HG03175 (cell line): ENCODE measurements around the gene OR1E1.
"Not testable (repeated sequence)": the region's sequence is repeated elsewhere in the genome, so short reads cannot be mapped to it uniquely, and the experiment has no call there.

Experiments used
- ATAC-seq: cut with Tn5 transposase; IDR thresholded peaks from one replicate; pipeline ENCODE4 v1.9.1; 2021; ENCODE audit warnings: mild to moderate bottlenecking, moderate library complexity; ENCODE audit not compliant: unreplicated experiment

The OR1E1 gene, protein sequence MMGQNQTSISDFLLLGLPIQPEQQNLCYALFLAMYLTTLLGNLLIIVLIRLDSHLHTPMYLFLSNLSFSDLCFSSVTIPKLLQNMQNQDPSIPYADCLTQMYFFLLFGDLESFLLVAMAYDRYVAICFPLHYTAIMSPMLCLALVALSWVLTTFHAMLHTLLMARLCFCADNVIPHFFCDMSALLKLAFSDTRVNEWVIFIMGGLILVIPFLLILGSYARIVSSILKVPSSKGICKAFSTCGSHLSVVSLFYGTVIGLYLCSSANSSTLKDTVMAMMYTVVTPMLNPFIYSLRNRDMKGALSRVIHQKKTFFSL

DNA sequence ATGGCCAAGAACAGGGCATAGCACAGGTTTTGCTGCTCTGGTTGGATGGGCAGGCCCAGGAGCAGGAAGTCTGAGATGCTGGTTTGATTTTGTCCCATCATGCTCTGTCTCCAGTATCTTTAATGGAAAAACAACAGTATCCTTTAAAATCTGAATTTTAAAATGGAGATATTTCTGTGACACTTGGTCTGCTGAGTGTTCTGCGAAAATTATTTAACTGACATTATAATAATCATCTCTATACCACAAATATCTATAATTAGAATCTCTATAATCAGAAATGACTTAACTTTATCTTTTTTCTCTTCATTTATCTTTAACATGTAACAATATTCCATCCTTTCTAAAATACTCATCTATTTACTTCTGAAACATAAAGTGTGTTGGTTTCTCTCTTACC lies at the start of gene OR1E1:
OR1E1 (minus strand) TSS at position 101 of the 400 bp plus-strand sequence; CDS start at position 101, 0 bp downstream.
- no peak for ATAC-seq

DNA sequence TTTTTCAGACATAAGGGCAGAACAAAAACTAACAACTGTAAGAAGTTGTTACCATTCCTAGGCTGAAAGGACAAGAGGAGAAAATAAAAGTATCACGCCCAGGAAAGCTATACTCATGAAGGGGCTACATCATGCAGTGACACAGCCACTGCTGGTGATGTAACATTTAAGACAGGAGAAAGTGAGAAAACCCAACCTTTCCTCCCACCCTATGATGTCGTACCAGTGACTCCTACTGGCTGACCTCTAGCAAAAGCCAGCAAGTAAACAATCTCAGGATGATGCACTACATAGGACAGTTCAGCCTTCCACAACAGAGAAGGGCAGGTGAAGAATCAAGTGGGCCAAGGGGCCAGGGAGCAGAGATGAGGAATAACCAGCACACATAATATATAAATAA lies 49.4 kb upstream of the OR1E1 start:
- ATAC-seq = no peak

DNA sequence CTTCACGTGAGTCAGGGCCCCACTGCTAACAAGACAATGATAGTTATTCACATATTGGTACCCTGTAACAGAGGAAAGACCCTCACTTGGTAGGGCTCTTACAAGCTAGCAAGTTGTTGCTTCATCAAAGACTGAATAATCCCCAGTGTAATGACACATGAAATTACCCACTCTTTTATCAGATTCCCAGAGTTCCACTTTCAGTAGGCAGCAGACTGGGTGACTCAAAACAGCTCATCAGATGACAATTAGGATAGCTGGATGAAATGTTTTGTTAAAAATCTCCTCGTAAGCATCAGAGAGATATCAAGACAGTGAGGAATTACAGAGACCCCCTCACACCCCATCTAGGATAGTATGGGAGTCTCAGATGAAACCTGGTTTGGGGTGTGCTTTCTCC lies 42.2 kb upstream of the OR1E1 start:
- no peak for ATAC-seq

DNA sequence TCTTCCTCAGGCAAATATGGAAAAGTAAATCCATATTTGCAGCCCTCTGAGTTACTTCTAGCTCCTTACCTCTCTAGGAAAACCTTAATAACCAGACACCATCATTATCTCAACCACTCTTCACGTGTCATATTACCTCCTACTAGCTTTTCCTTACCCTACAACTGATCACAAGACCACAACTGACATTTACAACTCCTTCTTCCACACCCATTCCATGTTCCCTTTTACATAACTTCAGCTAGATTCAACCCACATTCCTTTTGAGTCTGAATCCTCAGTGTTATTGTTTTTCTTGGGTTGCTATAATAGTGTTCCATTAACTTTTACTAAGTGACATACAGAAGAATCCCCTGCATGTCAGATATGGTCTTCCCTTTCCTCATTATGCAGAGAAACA lies 40.2 kb upstream of the OR1E1 start:
- no peak for ATAC-seq

DNA sequence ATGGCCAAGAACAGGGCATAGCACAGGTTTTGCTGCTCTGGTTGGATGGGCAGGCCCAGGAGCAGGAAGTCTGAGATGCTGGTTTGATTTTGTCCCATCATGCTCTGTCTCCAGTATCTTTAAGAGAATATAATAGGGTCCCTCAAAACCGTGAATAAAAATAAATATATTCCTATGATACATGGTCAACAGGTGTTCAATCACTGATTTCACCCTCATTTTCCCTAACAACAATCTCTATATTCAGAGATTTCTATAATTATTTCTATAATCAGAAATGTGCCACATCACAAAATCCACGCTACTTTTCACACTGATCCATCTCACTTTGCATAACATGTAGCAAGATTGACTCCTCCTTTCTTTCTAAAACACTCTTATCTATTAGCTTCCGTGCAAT lies 35.5 kb upstream of the OR1E1 start, which contains the start of gene OR1E2:
OR1E2 (minus strand) TSS at position 101 of the 400 bp plus-strand sequence; CDS start at position 101, 0 bp downstream.
- ATAC-seq = no peak

DNA sequence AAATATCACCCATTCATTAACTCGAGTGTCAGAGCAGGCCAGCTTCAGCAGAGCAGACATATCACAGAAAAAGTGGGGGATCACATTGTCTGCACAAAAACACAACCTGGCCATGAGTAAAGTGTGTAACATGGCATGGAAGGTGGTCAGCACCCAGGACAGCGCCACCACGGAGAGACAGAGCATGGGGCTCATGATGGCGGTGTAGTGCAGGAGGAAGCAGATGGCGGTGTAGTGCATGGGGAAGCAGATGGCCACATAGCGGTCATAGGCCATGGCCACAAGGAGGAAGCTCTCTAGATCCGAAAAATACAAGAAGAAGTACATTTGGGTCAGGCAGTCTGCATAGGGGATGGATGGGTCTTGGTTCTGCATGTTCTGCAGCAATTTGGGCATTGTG lies 35.0 kb upstream of the OR1E1 start:
- not testable (repeated sequence) for ATAC-seq

DNA sequence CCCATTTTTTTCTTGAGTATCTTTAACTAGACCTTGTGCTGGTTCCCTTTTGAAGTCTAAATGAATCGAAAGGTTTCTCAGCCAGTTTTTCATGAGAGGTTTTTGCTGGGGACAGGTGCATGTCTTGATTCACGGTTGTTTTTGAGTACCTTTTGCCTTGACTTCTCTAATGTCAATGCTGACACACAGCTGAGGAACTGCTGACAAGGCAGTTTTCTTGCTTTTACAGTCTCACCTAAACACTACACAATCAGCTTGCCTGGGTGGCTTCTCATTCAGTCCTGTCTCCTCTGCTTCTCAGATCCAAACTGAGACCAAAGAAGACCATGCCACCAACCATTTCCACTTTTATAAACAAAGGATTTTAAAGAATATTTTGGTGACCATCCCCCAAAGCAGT lies 20.0 kb upstream of the OR1E1 start:
- no peak for ATAC-seq

DNA sequence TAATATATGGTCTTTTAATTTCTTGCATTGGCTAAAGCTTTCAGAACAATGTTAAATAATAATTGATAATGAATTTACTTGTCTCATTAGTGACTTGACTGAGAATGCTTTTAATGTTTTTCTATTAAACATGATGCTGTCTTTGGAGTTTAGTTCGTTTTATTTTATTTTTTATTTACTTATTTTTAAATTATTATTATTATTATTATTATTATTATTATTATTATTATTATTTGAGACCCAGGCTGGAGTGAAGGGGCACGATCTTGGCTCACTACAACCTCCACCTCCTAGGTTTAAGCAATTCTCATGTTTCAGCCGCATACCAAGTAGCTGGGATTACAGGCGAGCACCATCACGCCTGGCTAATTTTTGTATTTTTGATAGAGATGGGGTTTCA lies 17.4 kb upstream of the OR1E1 start:
- no peak for ATAC-seq

DNA sequence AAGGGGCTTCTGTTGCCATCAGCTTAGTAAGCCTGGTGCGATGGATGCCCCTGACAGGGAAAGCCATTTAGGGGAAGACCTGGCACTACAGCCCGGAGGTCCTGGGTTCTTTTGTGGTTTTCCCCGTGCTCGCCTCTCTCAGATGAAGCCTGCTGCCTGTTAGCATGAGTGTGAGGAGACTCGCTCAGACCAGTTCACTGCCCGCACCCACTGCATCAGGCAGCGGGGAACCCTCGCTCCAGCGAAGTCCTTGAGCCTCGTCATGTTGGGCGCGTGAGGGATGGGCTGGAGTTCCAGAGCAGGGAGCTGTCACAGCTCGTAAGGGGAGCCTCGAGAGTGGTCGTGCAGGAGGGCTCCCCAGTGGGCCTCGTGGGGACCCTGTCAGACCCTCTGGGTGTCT lies 14.0 kb upstream of the OR1E1 start:
- ATAC-seq = not testable (repeated sequence)

DNA sequence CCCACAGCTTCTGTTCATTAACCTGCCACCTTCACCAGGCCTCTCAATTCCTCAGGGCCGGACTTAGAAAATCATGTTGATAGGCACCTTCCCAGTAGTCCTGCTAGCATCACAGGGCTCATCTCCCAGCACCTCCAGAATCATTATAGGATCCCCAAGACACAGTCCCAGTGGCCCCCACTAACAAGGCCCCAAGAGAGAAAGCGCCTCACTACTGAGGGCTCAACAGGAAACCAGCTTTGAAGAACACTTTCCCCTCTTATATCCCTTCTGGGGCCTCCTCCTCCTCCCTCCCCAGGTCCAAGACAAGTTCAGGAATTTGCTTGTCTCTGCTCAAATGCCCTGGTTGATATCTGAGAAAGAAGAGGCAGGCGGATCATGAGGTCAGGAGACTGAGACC lies 12.9 kb upstream of the OR1E1 start, which contains the start of gene OR3A3:
OR3A3 (plus strand) TSS at position 301 of the 400 bp plus-strand sequence.
- no peak for ATAC-seq

DNA sequence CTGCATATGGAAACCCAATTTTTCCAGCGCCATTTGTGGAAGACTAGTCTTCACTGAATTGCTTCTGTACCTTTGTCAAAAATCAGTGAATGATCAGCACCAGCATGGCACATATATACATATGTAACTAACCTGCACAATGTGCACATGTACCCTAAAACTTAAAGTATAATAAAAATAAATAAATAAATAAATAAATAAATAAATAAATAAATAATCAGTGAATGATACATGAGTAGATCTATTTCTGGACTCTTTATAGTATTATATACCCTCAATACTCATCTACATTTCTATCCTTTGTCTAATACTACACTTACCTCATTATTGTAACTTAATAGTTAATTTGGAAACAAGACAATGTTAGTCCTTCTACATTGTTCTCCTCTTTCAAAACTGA lies 5.6 kb upstream of the OR1E1 start:
- not testable (repeated sequence) for ATAC-seq

DNA sequence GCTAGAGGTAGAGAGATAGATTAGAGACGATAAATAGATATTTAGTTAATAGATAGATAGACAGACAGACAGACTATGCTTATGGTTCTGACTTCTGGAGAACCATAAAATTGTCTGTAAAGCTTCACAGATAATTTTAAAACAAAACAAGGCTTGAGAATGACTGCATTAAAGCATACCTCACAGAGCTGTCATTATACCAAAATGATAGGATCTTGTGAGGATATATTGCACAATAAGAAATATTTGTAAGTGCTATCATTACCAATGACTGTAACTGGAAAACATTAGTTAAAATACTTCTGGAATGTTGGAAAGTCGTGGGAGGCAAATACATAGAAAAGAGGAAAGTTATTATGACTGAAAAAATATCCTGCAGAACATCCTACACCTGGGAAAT lies 3.6 kb upstream of the OR1E1 start:
- ATAC-seq = no peak

DNA sequence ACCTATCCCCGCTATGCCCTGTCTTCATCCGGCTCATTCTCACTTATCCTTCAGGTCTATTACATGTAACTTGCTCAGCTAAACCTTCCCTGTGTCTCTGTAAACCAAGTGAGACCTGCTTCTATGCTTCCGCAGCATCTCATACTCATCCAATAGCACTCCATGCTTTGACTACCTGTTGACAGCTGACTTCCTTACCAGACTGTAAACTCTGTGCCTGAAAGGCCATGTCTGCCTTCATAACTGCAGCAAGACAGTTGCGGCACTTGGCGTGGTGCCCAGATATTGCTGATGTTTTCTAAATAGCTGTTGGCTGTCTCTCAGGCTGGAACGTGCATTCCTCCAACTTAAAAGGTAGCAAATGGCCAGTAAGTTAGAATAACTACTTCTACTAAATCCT lies 1.8 kb upstream of the OR1E1 start:
- ATAC-seq = no peak

DNA sequence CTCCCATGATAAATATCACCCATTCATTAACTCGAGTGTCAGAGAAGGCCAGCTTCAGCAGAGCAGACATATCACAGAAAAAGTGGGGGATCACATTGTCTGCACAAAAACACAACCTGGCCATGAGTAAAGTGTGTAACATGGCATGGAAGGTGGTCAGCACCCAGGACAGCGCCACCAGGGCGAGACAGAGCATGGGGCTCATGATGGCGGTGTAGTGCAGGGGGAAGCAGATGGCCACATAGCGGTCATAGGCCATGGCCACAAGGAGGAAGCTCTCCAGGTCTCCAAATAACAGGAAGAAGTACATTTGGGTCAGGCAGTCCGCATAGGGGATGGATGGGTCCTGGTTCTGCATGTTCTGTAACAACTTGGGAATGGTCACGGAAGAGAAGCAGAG lies 409 bp downstream of the OR1E1 start:
- ATAC-seq = not testable (repeated sequence)

DNA sequence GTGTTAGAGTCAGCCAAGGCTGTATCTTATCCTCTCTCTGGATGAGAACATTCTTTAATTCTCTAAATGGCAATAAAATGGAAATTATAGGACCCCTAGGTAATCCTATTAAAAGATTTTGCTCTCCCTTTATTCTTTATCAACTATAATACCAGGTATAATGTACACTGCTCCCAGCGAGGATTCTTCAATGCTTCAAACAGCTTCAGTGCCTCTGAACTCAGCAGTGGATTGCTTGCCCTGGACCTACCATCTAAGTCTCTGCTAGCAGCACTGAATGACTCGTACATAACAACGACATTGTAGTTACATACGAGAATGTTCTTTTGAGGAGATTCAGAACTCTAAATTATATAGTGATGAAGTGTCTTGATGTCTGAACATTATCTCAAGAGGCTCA lies 8.4 kb downstream of the OR1E1 start:
- ATAC-seq = no peak

DNA sequence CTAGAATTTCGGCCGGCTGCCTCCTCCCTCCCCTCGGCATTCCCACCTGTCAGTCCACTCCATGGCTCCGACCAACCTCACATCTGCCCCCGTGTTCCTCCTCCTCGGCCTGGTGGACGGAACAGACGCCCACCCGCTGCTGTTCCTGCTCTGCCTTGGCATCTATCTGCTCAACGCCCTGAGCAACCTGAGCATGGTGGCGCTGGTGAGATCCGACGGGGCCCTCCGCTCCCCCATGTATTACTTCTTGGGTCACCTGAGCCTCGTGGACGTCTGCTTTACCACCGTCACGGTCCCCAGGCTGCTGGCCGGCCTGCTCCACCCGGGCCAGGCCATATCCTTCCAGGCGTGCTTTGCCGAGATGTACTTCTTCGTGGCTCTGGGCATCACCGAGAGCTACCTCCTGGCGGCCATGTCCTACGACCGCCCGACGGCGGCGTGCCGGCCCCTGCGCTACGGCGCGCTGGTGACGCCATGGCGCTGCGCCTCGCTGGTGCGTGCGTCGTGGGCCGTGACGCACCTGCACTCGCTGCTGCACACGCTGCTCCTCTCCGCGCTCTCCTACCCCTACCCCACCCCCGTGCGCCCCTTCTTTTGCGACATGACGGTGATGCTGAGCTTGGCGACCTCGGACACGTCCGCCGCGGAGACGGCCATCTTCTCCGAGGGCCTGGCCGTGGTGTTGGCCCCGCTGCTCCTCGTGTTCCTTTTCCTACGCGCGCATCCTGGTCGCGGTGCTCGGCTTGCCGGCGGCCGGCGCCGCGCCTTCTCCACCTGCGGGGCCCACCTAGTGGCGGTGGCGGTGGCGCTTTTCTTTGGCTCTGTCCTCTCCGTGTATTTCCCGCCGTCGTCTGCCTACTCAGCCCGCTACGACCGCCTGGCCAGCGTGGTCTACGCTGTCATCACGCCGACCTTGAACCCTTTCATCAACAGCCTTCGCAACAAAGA lies 12.1 kb downstream of the OR1E1 start, which contains the start of gene OR3A2:
OR3A2 (minus strand) TSS at position 440 of the 948 bp plus-strand sequence.
- peak; percentile 59 for ATAC-seq

DNA sequence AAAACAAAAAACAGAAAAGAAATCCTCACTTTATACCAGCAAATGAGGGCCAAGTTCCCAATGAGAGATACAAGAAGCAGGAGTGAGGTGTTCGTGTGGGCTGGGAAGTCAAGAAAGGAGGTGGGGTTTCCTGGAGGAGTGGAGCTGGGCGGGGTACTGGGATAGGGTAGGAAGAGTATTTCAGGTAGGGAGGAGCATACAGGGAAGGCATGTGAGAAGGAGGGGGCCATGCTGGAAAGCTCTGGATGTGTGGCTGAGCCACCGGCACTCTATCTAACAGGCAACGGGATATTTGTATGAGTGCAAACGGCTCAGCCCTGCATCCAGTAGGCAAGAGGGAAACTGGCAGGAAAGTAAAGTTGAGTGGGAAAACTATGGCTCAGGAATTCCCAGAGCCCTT lies 16.3 kb downstream of the OR1E1 start:
- ATAC-seq = no peak

DNA sequence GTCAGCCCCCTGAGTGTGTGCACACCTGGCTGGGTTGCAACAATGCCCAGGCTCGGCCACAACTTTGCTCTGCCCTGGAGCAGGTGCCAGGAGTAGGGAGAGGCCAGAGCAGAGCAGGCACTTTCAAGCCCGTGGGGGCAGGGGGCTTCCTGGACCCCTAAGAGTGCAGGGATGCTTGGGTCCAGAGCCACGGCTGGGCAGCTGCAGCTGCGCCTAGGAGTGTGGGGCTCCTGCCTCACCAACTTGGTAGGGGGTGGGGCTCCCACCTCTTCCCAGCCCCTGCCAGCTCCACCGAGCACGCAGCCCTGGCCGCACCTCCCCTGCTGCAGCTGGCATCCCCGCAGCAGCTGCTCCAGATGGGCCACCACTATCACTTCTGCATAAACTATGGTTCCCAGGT lies 19.9 kb downstream of the OR1E1 start:
- no peak for ATAC-seq

DNA sequence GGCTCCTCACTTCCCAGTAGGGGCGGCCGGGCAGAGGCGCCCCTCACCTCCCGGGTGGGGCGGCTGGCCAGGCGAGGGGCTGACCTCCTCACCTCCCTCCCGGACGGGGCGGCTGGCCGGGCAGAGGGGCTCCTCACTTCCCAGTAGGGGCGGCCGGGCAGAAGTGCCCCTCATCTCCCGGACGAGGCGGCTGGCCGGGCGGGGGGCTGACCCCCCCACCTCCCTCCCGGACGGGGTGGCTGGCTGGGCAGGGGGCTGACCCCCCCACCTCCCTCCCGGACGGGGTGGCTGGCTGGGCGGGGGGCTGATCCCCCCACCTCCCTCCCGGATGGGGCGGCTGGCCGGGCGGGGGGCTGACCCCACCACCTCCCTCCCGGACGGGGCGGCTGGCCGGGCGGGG lies 27.0 kb downstream of the OR1E1 start:
- ATAC-seq = not testable (repeated sequence)
